Measurements from ENCODE around the gene PALM3.

PALM3 gene

GRCh38 chr19:14089412-14089661 is 27.5 kb upstream of the PALM3 start:
- no peak for DNase-seq (ENCODE audit: low read depth)

GRCh38 chr19:14088634-14089411 is 26.9 kb upstream of the PALM3 start:
- DNase-seq (ENCODE audit: low read depth), result no peak

- DNase-seq (ENCODE audit: low read depth), result no peak
These were observed 24.2 kb upstream of the PALM3 start for GRCh38 chr19:14086098-14086497.

- no peak for DNase-seq (ENCODE audit: low read depth)
These were observed 23.6 kb upstream of the PALM3 start, which contains the start of gene C19orf67 for GRCh38 chr19:14085309-14085995. C19orf67 (minus strand) TSS chr19:14085783; CDS start chr19:14085627, 156 bp downstream.

GRCh38 chr19:14082675-14082960 is 20.7 kb upstream of the PALM3 start:
- no peak for DNase-seq (ENCODE audit: low read depth)

DNA sequence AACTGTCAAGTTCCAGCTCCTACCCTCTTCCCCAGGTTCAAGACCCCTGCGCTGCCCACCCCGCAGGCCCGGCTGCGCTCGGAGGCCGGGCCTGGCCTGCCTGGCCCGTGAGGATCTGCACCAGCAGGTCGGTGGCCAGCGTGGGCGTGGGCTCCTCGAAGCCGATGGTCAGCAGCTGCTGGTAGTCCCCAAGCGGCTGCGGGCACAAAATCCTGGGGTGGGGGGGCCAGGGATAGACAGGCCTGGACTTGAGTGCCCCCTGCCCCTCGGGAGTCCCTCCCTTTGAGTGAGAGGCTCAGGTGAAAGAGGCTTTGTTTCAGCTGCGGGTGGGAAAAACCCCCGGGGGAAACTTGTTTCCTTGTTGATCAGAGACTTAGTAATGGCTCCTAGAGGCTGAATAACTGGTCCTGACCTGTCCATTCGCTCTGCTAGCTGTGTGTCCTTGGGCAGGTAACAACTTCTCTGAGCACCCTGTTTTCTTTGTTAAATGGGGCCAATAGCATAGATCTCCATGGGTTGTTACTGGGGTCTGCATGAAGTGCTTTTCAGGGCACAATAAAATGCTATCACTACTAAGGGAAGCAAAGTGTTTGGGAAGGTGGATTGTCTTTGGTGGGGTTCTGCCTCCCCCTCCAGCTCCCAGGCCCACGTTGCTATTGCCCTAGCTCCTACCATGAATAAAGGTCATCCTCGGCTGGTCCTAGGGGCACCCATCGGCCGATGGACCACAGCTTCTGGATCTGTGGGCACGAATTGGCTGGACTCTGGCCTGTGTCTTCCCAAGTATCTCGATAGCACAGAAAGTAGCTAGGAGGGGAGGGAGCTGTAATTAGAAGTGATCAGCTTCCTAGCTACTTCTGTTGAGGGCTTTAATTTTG is 20.2 kb upstream of the PALM3 start:
- DNase-seq (ENCODE audit: low read depth), result no peak

DNA sequence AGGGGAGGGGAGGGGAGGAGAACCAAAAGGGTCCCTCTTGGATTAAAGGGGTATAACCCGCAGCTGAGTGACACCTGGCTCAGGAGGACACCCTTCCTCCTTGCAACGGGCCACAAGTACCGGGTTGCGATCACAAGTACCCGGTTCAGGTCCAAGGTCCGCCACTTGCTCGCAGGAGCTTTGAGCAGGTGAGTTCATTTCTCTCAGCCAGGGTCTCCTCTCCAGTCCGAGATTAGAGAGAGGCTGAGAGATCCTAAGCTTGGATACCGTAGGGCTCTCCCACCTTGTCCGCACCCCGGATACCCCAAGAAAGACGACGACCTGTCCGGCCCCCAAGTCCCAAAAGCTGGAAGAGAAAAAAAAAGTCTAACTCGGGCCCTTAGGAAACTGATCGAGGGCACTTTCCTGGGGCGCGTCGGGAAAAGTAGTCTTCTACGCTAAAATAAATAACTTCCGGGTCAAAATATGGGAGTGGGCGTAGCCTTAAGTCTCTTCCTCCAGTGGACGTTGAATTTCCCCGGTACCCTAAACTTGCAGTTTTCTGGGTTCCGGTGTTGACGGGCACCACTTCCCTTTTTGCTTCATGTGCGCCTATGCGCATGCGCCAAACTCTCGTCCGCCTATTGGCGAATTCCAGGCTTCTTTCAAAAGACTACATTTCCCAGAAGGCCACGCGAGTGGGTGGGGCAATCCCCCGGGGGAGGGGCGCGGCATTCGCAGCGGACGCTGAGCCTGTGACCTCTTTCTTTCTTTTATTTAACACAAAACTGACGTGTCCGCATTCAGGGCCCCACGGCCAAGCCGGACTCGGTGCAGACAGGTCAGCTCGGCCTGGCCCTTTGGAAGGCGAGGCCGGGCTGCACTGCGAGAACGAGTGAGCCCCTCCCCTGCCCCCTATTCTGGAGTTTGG is 19.3 kb upstream of the PALM3 start:
- DNase-seq (ENCODE audit: low read depth), result peak; percentile 97

GRCh38 chr19:14078411-14078810 is 16.5 kb upstream of the PALM3 start:
- no peak for DNase-seq (ENCODE audit: low read depth)

- DNase-seq (ENCODE audit: low read depth), result no peak
These were observed 12.3 kb upstream of the PALM3 start for GRCh38 chr19:14073925-14074838.

GRCh38 chr19:14073261-14073924 is 11.5 kb upstream of the PALM3 start:
- no peak for DNase-seq (ENCODE audit: low read depth)

GRCh38 chr19:14072535-14073260 is 10.8 kb upstream of the PALM3 start, which contains the start of gene MISP3:
MISP3 (plus strand) TSS chr19:14072786; CDS start chr19:14073310, 524 bp downstream.
- DNase-seq (ENCODE audit: low read depth), result no peak

GRCh38 chr19:14070268-14071050 is 8.6 kb upstream of the PALM3 start:
- DNase-seq (ENCODE audit: low read depth), result no peak

DNA sequence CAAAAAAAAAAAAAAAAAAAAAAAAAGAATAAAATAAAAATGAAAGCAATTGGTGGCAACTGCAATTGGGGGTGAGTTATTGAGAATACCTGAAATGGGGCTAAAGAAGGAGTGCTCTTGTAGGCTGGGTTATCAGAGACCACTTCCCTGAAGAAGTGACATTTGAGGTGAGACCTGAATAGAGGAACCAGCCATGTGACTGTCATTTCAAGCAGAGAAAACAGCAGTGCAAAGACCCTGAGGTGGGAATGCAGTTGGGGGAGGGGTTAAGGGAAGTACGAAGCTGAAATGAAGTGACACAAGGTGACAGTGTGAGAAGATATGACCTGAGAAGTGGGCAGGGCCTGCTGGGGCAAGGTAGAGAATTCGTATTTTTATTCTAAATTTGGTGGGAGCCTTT is 4.3 kb upstream of the PALM3 start:
- DNase-seq (ENCODE audit: low read depth), result no peak

GRCh38 chr19:14063105-14063504 is 1.2 kb upstream of the PALM3 start:
- DNase-seq (ENCODE audit: low read depth), result no peak

- DNase-seq (ENCODE audit: low read depth), result no peak
These were observed 631 bp upstream of the PALM3 start for GRCh38 chr19:14062558-14062855.

- DNase-seq (ENCODE audit: low read depth), result no peak
These were observed 661 bp downstream of the PALM3 start for GRCh38 chr19:14061081-14061749.

- DNase-seq (ENCODE audit: low read depth), result no peak
These were observed 2.2 kb downstream of the PALM3 start for GRCh38 chr19:14059652-14060155.

GRCh38 chr19:14059093-14059480 is 2.8 kb downstream of the PALM3 start:
- DNase-seq (ENCODE audit: low read depth), result no peak
